HG03135 (cell line): Measurements from ENCODE around the gene RAB31.

Experiments used
- ATAC-seq: cut with Tn5 transposase; IDR thresholded peaks from one replicate; pipeline ENCODE4 v1.9.1; 2021; ENCODE audit warnings: mild to moderate bottlenecking, moderate library complexity; ENCODE audit not compliant: unreplicated experiment

RAB31 gene

GRCh38 chr18:9814431-9814830 lies 106.3 kb downstream of the RAB31 start:
- no peak for ATAC-seq

- ATAC-seq = no peak
Measured at GRCh38 chr18:9817286-9817685, 109.2 kb downstream of the RAB31 start.

GRCh38 chr18:9817725-9818422 lies 109.8 kb downstream of the RAB31 start:
- no peak for ATAC-seq

- no peak for ATAC-seq
Measured at GRCh38 chr18:9818423-9818734, 110.3 kb downstream of the RAB31 start.

- ATAC-seq = no peak
Measured at GRCh38 chr18:9820127-9820526, 112.0 kb downstream of the RAB31 start.

GRCh38 chr18:9820719-9821118 lies 112.6 kb downstream of the RAB31 start:
- no peak for ATAC-seq

GRCh38 chr18:9822587-9823185 lies 114.6 kb downstream of the RAB31 start:
- no peak for ATAC-seq

GRCh38 chr18:9823805-9824473 lies 115.8 kb downstream of the RAB31 start:
- no peak for ATAC-seq

- ATAC-seq = no peak
Measured at GRCh38 chr18:9824474-9824832, 116.4 kb downstream of the RAB31 start.

- no peak for ATAC-seq
Measured at GRCh38 chr18:9824952-9825371, 116.9 kb downstream of the RAB31 start.

- ATAC-seq = no peak
Measured at GRCh38 chr18:9825571-9826073, 117.5 kb downstream of the RAB31 start.

- no peak for ATAC-seq
Measured at GRCh38 chr18:9826685-9827084, 118.6 kb downstream of the RAB31 start.

GRCh38 chr18:9827211-9827792 lies 119.2 kb downstream of the RAB31 start:
- no peak for ATAC-seq

- no peak for ATAC-seq
Measured at GRCh38 chr18:9827793-9828505, 119.8 kb downstream of the RAB31 start.

GRCh38 chr18:9828506-9829396 lies 120.7 kb downstream of the RAB31 start:
- ATAC-seq = no peak

- no peak for ATAC-seq
Measured at GRCh38 chr18:9829397-9829712, 121.3 kb downstream of the RAB31 start.

- no peak for ATAC-seq
Measured at GRCh38 chr18:9831036-9831722, 123.1 kb downstream of the RAB31 start.

GRCh38 chr18:9831723-9832199 lies 123.7 kb downstream of the RAB31 start:
- no peak for ATAC-seq

GRCh38 chr18:9832871-9833270 lies 124.8 kb downstream of the RAB31 start:
- ATAC-seq = no peak

GRCh38 chr18:9834551-9834950 lies 126.5 kb downstream of the RAB31 start:
- no peak for ATAC-seq
